HG03432 (cell line): Measurements from ENCODE around the gene RRAGD.

Source experiments
- ATAC-seq: cut with Tn5 transposase; IDR thresholded peaks from one replicate; pipeline ENCODE4 v1.9.1; 2021; ENCODE audit warnings: mild to moderate bottlenecking, moderate library complexity; ENCODE audit not compliant: unreplicated experiment

Gene RRAGD

GRCh38 chr6:89378628-89379027 is 33.4 kb downstream of the RRAGD start:
- ATAC-seq: no peak

- peak; percentile 67 for ATAC-seq
Observed at GRCh38 chr6:89375427-89376267, 36.4 kb downstream of the RRAGD start.

- ATAC-seq: peak; percentile 51
Observed at GRCh38 chr6:89372506-89372901, 39.6 kb downstream of the RRAGD start.

GRCh38 chr6:89371849-89372505 is 40.1 kb downstream of the RRAGD start:
- ATAC-seq: peak; percentile 80

- ATAC-seq: no peak
Observed at GRCh38 chr6:89368999-89369398, 43.1 kb downstream of the RRAGD start.

- no peak for ATAC-seq
Observed at GRCh38 chr6:89368107-89368506, 44.0 kb downstream of the RRAGD start.

- no peak for ATAC-seq
Observed at GRCh38 chr6:89364586-89364985, 47.5 kb downstream of the RRAGD start.

- no peak for ATAC-seq
Observed at GRCh38 chr6:89361171-89361570, 50.9 kb downstream of the RRAGD start.

- peak; percentile 59 for ATAC-seq
Observed at GRCh38 chr6:89360415-89360999, 51.6 kb downstream of the RRAGD start.

GRCh38 chr6:89359561-89359960 is 52.5 kb downstream of the RRAGD start:
- no peak for ATAC-seq

- peak; percentile 57 for ATAC-seq
Observed at GRCh38 chr6:89357390-89357789, 54.7 kb downstream of the RRAGD start.

- no peak for ATAC-seq
Observed at GRCh38 chr6:89356642-89357170, 55.4 kb downstream of the RRAGD start.

- no peak for ATAC-seq
Observed at GRCh38 chr6:89355511-89356194, 56.4 kb downstream of the RRAGD start.

- ATAC-seq: no peak
Observed at GRCh38 chr6:89353702-89354392, 58.2 kb downstream of the RRAGD start.

- no peak for ATAC-seq
Observed at GRCh38 chr6:89353118-89353556, 58.9 kb downstream of the RRAGD start.

- ATAC-seq: peak; percentile 54
Observed at GRCh38 chr6:89352278-89353117, 59.6 kb downstream of the RRAGD start, which contains the start of gene UBE2J1. UBE2J1 (minus strand) TSS chr6:89352722; CDS start chr6:89352569, 153 bp downstream.

- ATAC-seq: no peak
Observed at GRCh38 chr6:89351671-89352277, 60.3 kb downstream of the RRAGD start.

GRCh38 chr6:89350281-89350966 is 61.6 kb downstream of the RRAGD start:
- peak; percentile 34 for ATAC-seq
